Peyer's patch (tissue), 4 donors: Measurements from ENCODE around the gene ATP5PD. TPM values are rescaled to one million over a fixed set of nuclear protein-coding genes. Genes with fewer than 3 reads are reported as not detected.

Experiments used
- DNase-seq, 3 donors: peaks; one replicate each; pipeline ENCODE4 v3.0.0-alpha.2; 2017 to 2019
- H3K27ac ChIP-seq, 4 donors: fragments of 200-600 bp; sonication (generic); one replicate each; pipeline ENCODE4 v1.5.1; 2016 to 2019
- H3K27me3 ChIP-seq, 2 donors: fragments of 200-600 bp; sonication (generic); one replicate each; pipeline ENCODE4 v1.5.1; 2019
- H3K36me3 ChIP-seq, 3 donors: fragments of 200-600 bp; sonication (generic); one replicate each; pipeline ENCODE4 v1.5.1; 2016 to 2019
- H3K4me1 ChIP-seq, 4 donors: fragments of 200-600 bp; sonication (generic); one replicate each; pipeline ENCODE4 v1.5.1; 2016 to 2019
- H3K4me3 ChIP-seq, 4 donors: fragments of 200-600 bp; sonication (generic); 1 replicate in 3 of 4; 2 replicates in 1 of 4; pipeline ENCODE4 v1.5.1; 2016 to 2019; ENCODE audit warnings: mild to moderate bottlenecking in 1 of 4
- H3K9me3 ChIP-seq, 4 donors: fragments of 200-600 bp; sonication (generic); one replicate each; pipeline ENCODE4 v1.5.1; 2016 to 2019; ENCODE audit warnings: mild to moderate bottlenecking in 1 of 4
- POLR2A ChIP-seq, 2 donors: fragments of 450-650 bp; IDR thresholded peaks; one replicate each; pipeline ENCODE4 v1.5.1; 2017; ENCODE audit warnings: antibody characterized with exemption in 2 of 2, mild to moderate bottlenecking in 2 of 2, moderate library complexity in 2 of 2
- total RNA-seq, 4 donors: library from RNA; depleted of rRNA; stranded (reverse); fragments of >200 nt; gene quantifications; one replicate each; pipeline ENCODE4 v1.1.0, GENCODE V29; 2016
- TF ChIP-seq, protein P1 (sequence below), 6 experiments: fragments of 450-650 bp in 4 of 6; fragments of 200-600 bp in 2 of 6; sonication (generic) in 1 of 6; IDR thresholded peaks; one replicate each; pipeline ENCODE4 v1.5.1; 2017 to 2019; ENCODE audit warnings: antibody characterized with exemption in 6 of 6, mild to moderate bottlenecking in 3 of 6, moderate library complexity in 1 of 6

ATP5PD gene
- total RNA-seq, 4 donors from 2014 or later: 202 to 302 (median 247) TPM

GRCh38 chr17:75063201-75063600, 16.4 kb upstream of the ATP5PD start:
- no peak for DNase-seq
- Histone ChIP-seq H3K4me3 (no peak overlapping the region), H3K36me3 (peaks cover 0 to 54% (median 0%) of the 10 kb centered on the region in 3 donors), H3K9me3 (no peaks in the 10 kb centered on the region), H3K27me3 (no peaks in the 10 kb centered on the region), H3K27ac (no peak overlapping the region), H3K4me1 (peaks cover 0 to 6% (median 0%) of the 10 kb centered on the region in 4 donors)
- TF ChIP-seq POLR2A (IDR thresholded peaks at IDR 0.05): no peak
- TF ChIP-seq, protein P1, sequence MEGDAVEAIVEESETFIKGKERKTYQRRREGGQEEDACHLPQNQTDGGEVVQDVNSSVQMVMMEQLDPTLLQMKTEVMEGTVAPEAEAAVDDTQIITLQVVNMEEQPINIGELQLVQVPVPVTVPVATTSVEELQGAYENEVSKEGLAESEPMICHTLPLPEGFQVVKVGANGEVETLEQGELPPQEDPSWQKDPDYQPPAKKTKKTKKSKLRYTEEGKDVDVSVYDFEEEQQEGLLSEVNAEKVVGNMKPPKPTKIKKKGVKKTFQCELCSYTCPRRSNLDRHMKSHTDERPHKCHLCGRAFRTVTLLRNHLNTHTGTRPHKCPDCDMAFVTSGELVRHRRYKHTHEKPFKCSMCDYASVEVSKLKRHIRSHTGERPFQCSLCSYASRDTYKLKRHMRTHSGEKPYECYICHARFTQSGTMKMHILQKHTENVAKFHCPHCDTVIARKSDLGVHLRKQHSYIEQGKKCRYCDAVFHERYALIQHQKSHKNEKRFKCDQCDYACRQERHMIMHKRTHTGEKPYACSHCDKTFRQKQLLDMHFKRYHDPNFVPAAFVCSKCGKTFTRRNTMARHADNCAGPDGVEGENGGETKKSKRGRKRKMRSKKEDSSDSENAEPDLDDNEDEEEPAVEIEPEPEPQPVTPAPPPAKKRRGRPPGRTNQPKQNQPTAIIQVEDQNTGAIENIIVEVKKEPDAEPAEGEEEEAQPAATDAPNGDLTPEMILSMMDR (IDR thresholded peaks at IDR 0.05): no peak

GRCh38 chr17:75061618-75062017, 14.8 kb upstream of the ATP5PD start:
- TF ChIP-seq, protein P1 (IDR thresholded peaks at IDR 0.05): no peak
- TF ChIP-seq POLR2A (IDR thresholded peaks at IDR 0.05): no peak
- no peak for DNase-seq
- Histone ChIP-seq H3K27ac (no peak overlapping the region), H3K9me3 (no peaks in the 10 kb centered on the region), H3K4me1 (peaks cover 0 to 6% (median 0%) of the 10 kb centered on the region in 4 donors), H3K4me3 (no peak overlapping the region), H3K36me3 (peaks cover 0 to 65% (median 0%) of the 10 kb centered on the region in 3 donors), H3K27me3 (no peaks in the 10 kb centered on the region)

GRCh38 chr17:75061055-75061438, 14.3 kb upstream of the ATP5PD start:
- TF ChIP-seq, protein P1 (IDR thresholded peaks at IDR 0.05): no peak
- TF ChIP-seq POLR2A (IDR thresholded peaks at IDR 0.05): no peak
- Histone ChIP-seq H3K27ac (no peak overlapping the region), H3K36me3 (peaks cover 0 to 70% (median 0%) of the 10 kb centered on the region in 3 donors), H3K27me3 (no peaks in the 10 kb centered on the region), H3K9me3 (no peaks in the 10 kb centered on the region), H3K4me3 (no peak overlapping the region), H3K4me1 (peaks cover 0 to 6% (median 0%) of the 10 kb centered on the region in 4 donors)
- no peak for DNase-seq

- TF ChIP-seq, protein P1 (IDR thresholded peaks at IDR 0.05): no peak
- no peak for TF ChIP-seq POLR2A (IDR thresholded peaks at IDR 0.05)
- DNase-seq: no peak
- Histone ChIP-seq H3K27ac (peak overlapping the region in 2 of 4 donors; percentile 23 to 61), H3K36me3 (peaks cover 0 to 75% (median 0%) of the 10 kb centered on the region in 3 donors), H3K4me1 (peaks cover 0 to 6% (median 0%) of the 10 kb centered on the region in 4 donors), H3K27me3 (no peaks in the 10 kb centered on the region), H3K9me3 (no peaks in the 10 kb centered on the region), H3K4me3 (no peak overlapping the region)
Measured at GRCh38 chr17:75060434-75061054, 13.8 kb upstream of the ATP5PD start.

- TF ChIP-seq, protein P1 (IDR thresholded peaks at IDR 0.05): peak in 4 of 6 experiments; percentile 32 to 61 (median 54)
- no peak for TF ChIP-seq POLR2A (IDR thresholded peaks at IDR 0.05)
- H3K4me1 ChIP-seq: peaks cover 0 to 6% (median 0%) of the 10 kb centered on the region in 4 donors
Measured at GRCh38 chr17:75059369-75060345, 12.9 kb upstream of the ATP5PD start.

More at GRCh38 chr17:75059369-75060345, 12.9 kb upstream of the ATP5PD start:
- Histone ChIP-seq H3K9me3 (no peaks in the 10 kb centered on the region), H3K36me3 (peaks cover 0 to 79% (median 0%) of the 10 kb centered on the region in 3 donors), H3K27ac (peak overlapping the region in 3 of 4 donors; percentile 33 to 77 (median 42)), H3K4me3 (no peak overlapping the region), H3K27me3 (no peaks in the 10 kb centered on the region)
- DNase-seq: no peak
